Thoracic aorta (tissue), 2 donors: ENCODE data around the gene ASAP2. TPM values are rescaled to one million over a fixed set of nuclear protein-coding genes. Genes with fewer than 3 reads are reported as not detected.

Experiments used
- ATAC-seq: fragments of 150-250 bp; one replicate; pipeline ENCODE4 v1.8.0; 2017; ENCODE audit warnings: low read depth; ENCODE audit not compliant: insufficient number of reproducible peaks, low FRiP score
- DNase-seq: peaks from one replicate; pipeline ENCODE4 v3.0.0-alpha.2; 2020; ENCODE audit warnings: low spot score
- H3K27ac ChIP-seq, 2 donors: fragments of 200-600 bp; sonication (generic); 1 replicate in 1 of 2; 2 replicates in 1 of 2; pipeline ENCODE4 v1.5.1; 2016; ENCODE audit warnings: mild to moderate bottlenecking in 2 of 2, moderate library complexity in 2 of 2
- H3K27me3 ChIP-seq: fragments of 200-600 bp; sonication (generic); replicated peaks from 2 replicates; pipeline ENCODE4 v1.6.0; 2016; ENCODE audit warnings: mild to moderate bottlenecking; ENCODE audit not compliant: insufficient read depth
- H3K36me3 ChIP-seq: fragments of 200-600 bp; sonication (generic); one replicate; pipeline ENCODE4 v1.5.1; 2016
- H3K4me1 ChIP-seq, 2 donors: fragments of 200-600 bp; sonication (generic); 1 replicate in 1 of 2; 2 replicates in 1 of 2; pipeline versions ENCODE4 v1.5.1 to v1.6.0; 2016; ENCODE audit warnings: low read depth in 2 of 2, mild to moderate bottlenecking in 1 of 2; ENCODE audit not compliant: control insufficient read depth in 1 of 2
- H3K4me3 ChIP-seq: fragments of 200-600 bp; sonication (generic); 2 replicates; pipeline ENCODE4 v1.5.1; 2016; ENCODE audit warnings: mild to moderate bottlenecking
- H3K9me3 ChIP-seq: fragments of 200-600 bp; sonication (generic); 2 replicates; pipeline ENCODE4 v1.5.1; 2016
- CTCF ChIP-seq: fragments of 200-600 bp; sonication (generic); IDR thresholded peaks from one replicate; pipeline ENCODE4 v1.5.1; 2019; ENCODE audit warnings: antibody characterized with exemption
- total RNA-seq, 2 donors: library from RNA; depleted of rRNA; stranded (reverse); fragments of >200 nt; gene quantifications; one replicate each; pipeline versions ENCODE4 v1.1.0 to v1.2.3, GENCODE V29; 2016

The ASAP2 gene
- total RNA-seq, 2 donors from 2014 or later = 58.1 to 102 TPM

- ATAC-seq = no peak
- Histone ChIP-seq H3K27ac (peak overlapping the region; percentile 81 to 96), H3K4me1 (peaks cover 75 to 98% of the 10 kb centered on the region in 2 donors), H3K9me3 (no peaks in the 10 kb centered on the region), H3K27me3 (no peaks in the 10 kb centered on the region), H3K4me3 (peak overlapping the region; percentile 41), H3K36me3 (no peaks in the 10 kb centered on the region)
- no peak for TF ChIP-seq CTCF
- DNase-seq = no peak
Observed at GRCh38 chr2:9231291-9232165, 24.9 kb downstream of the ASAP2 start.

- peak overlapping the region; percentile 81 to 96 for H3K27ac ChIP-seq
- no peaks in the 10 kb centered on the region for H3K9me3 ChIP-seq
- H3K4me1 ChIP-seq = peaks cover 78 to 98% of the 10 kb centered on the region in 2 donors
- no peak overlapping the region for H3K4me3 ChIP-seq
- TF ChIP-seq CTCF = no peak
- H3K36me3 ChIP-seq = no peaks in the 10 kb centered on the region
- no peak for DNase-seq
- ATAC-seq = no peak
- no peaks in the 10 kb centered on the region for H3K27me3 ChIP-seq
Observed at GRCh38 chr2:9232166-9232479, 25.5 kb downstream of the ASAP2 start.

- ATAC-seq (no peak), DNase-seq (no peak)
- Histone ChIP-seq H3K36me3 (no peaks in the 10 kb centered on the region), H3K27me3 (no peaks in the 10 kb centered on the region), H3K27ac (peak overlapping the region; percentile 81 to 96), H3K9me3 (no peaks in the 10 kb centered on the region), H3K4me1 (peaks cover 79 to 100% of the 10 kb centered on the region in 2 donors), H3K4me3 (no peak overlapping the region)
- TF ChIP-seq CTCF = no peak
Observed at GRCh38 chr2:9232886-9233285, 26.3 kb downstream of the ASAP2 start.

- DNase-seq (no peak), ATAC-seq (peak; percentile 57)
- H3K4me3 ChIP-seq = peak overlapping the region; percentile 25
- H3K36me3 ChIP-seq = no peaks in the 10 kb centered on the region
- H3K27ac ChIP-seq = peak overlapping the region; percentile 95 to 96
- no peak for TF ChIP-seq CTCF
- peaks cover 77 to 96% of the 10 kb centered on the region in 2 donors for H3K4me1 ChIP-seq
- no peaks in the 10 kb centered on the region for H3K27me3 ChIP-seq
- no peaks in the 10 kb centered on the region for H3K9me3 ChIP-seq
Observed at GRCh38 chr2:9234680-9235146, 28.1 kb downstream of the ASAP2 start.

- H3K9me3 ChIP-seq = no peaks in the 10 kb centered on the region
- H3K4me3 ChIP-seq = peak overlapping the region; percentile 25
- peak overlapping the region; percentile 95 to 96 for H3K27ac ChIP-seq
- ATAC-seq (peak; percentile 23), DNase-seq (no peak)
- H3K36me3 ChIP-seq = no peaks in the 10 kb centered on the region
- H3K27me3 ChIP-seq = no peaks in the 10 kb centered on the region
- H3K4me1 ChIP-seq = peaks cover 70 to 91% of the 10 kb centered on the region in 2 donors
- TF ChIP-seq CTCF = no peak
Observed at GRCh38 chr2:9235147-9236044, 28.8 kb downstream of the ASAP2 start.
